ENCODE data around the gene SHISA6.

Gene SHISA6

DNA sequence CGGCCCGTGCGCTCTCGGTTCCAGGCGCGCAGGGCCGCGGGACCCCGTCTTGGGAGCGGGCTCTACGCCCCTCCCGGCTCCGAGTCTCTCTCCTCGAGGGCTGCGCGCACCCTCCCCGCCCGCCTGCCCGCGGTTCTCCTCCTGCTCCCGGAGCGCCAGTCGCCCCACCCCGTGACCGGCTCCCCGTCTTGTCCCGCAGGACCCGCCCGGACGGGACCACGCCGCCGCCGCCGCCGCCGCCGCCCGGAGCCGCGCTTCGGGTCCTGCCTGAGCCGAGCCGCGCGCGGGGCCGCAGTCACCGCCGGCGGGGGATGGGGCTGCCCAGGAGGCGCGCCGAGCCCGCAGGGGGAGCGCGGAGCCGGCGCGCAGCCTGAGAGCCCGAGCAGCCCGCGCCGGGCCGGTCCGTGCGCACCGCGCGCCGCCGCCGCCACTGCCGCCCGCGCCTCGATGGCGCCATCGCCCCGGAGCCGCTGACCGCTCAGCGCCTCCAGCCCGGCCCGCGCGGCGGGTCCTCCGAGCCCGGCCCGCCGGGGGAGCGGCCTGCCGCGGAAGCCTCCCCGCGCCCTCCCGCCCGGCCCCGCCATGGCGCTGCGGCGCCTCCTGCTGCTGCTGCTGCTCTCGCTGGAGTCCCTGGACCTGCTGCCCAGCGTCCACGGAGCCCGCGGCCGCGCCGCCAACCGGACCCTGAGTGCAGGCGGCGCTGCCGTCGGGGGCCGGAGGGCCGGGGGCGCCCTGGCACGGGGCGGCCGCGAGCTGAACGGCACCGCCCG is at the start of gene SHISA6:
SHISA6 (plus strand) TSS at position 373 of the 770 bp plus-strand sequence.
- DNase-seq (ENCODE audit: low read depth): no peak

DNA sequence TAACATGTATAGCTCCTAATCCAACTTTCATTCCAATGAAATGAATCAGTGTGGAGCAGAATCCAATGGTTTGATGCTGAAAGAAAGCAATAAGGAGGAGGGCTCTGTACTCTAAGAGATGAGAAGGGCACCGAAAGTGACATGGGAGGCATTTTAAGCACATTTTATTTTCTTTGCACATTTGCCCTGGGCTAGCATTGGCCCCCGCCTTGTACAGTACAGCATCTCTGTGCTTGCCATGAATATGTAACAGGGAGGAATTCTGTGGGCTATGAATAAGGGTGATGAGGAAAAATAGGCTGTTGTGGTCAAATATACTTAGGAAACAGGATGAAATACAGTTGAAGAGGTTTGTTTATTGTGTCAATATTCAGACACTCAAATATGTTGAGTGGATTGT is 45.2 kb upstream of the SHISA6 start:
- no peak for DNase-seq (ENCODE audit: low read depth)

DNA sequence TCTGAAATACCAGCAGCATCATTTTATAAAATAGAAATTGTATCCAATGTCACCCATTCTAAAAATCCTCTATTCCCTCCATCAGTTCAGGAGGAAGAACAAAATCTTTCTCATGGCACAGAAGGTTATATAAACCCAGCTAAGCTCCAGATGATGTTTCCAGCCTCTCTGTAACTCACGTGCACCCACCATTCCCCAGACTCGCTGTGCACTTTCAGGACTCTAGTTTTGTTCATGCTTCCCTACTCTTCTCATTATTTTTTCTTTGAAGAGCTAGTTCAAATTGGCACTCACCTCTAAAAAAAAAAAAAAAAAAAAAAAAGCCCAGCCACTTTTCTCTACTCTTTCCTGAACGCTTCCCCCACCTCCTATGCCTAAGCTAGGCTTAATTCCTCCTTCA is 36.0 kb upstream of the SHISA6 start:
- no peak for DNase-seq (ENCODE audit: low read depth)

DNA sequence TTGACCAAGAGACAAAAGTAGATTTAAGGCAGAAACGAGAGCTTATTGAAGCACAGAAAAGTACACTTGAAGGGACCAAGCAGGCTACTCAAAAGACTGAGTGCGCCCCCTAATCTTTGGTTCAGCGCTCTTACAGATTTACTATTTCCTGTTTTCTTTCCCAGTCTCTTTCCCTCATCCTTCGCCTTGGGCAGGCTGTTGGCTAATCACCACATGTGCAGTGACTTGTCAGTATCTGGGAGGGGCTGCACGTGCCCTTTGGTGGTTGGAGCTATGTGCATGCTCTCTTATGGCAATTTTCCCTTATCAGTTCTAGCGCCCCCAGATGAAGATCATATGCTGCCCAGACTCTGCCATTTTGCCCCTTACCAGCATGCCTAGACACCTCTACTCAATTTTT is 35.4 kb upstream of the SHISA6 start:
- DNase-seq (ENCODE audit: low read depth): no peak

DNA sequence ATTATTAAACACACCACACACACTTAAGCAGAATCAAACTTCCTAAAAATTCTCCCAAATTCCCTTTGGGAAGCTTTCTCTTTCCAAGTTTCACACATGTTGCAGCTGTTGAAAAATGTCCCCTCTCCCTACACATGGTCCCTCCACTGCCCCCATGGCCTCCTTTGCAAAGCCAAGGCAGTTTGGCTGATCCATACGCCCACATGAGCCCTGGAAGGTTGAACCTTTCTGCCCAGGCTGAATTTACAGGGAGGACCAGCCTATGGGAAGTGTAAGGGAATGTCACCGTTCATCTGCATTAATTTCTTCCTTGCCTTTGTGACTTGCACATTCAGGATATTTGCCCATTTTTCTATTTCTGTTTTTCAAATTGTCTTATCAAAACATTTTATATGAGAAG is 31.1 kb upstream of the SHISA6 start:
- no peak for DNase-seq (ENCODE audit: low read depth)

DNA sequence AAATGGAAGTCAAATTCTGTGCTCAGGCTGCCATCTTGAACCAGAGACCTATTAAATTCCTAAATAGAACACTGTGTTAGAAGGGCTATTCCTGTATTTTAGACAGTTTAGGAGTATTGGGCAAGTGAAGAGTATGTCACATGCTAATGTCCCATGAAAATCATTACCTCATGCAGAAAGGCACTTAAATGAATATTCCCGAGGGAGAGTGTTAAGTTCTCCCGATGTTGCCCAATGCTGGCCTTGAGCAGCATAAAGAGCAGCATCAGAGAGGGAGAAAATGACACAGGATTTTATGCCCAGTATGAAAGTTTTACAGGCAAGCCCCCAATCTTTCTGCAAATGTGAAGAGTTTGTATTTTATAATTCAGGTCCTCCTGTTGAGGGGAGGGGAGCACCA is 28.2 kb upstream of the SHISA6 start:
- DNase-seq (ENCODE audit: low read depth): no peak

DNA sequence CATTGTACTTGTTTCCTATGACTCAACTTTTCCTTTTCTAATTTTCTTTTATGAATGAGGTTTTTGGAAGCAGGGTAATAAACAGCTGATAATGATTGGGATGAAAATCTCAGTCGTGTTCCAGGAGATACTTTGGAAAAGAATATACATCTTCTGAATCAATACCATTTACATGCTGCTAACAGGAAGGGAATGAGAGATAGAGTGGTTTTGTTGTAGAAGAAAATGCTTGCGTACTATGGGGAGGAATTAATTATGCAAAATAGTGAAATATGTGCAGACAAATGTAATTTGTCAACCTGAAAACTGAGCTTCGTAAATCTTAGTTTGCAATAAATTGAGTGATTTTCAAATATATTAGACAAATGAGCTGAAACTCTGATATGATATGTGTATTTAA is 24.0 kb upstream of the SHISA6 start:
- no peak for DNase-seq (ENCODE audit: low read depth)

DNA sequence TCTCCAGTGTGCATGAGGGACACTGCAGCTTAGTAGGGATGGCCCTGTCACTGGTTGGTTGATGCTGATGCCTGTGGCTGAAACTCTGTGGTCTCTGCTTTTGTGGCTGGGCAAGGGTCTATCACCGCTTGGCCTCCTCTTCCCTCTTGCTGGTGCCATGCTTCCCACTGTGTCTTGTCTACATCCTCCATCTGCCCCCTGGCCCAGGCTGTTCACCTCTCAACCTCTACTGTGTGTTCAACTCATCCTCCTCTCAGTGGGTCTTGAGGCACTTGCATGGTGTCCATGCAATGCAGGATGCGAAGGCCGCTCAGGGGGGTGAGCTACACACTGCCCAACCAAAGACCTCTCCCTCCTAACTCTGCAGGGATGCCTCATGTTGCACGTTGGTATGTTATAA is 19.8 kb upstream of the SHISA6 start:
- DNase-seq (ENCODE audit: low read depth): no peak

DNA sequence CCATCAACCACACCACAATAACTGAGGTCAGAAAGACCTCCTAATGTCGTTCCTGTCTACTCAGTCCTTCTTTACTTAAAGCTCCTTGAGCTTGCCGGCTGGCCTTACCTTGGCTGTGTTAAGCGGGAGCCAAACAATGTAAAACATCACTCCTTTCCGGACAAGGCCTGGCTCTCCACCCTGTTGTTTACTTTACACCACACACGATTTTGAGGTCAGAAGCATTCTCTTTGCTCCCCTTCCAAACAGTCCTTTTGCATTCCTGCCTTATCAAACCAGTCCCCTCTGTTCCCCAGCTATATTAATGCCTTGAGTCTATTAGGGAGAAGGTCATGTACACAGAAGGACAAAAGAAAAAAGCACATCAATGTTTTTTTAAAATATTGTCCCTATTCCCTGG is 19.3 kb upstream of the SHISA6 start:
- DNase-seq (ENCODE audit: low read depth): no peak

DNA sequence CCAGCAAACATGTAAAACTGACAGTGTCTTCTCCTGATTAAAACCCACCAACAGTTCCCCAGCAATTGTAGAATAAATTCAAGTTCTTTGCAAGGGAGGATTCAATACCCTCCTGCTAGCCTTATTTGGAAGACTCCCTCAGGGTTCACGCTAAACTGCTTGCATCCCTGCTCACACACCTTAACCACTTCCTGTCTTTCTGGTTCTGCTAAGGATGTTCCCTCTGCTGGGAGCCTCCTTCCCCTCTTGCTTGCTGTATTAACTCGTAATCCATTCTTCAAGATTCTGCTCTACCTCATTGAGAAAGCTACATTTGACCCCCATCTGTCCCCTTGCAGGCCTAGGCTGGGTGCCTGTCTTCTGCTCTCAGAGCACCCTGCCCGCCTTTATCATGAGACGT is 2.3 kb upstream of the SHISA6 start:
- DNase-seq (ENCODE audit: low read depth): no peak

DNA sequence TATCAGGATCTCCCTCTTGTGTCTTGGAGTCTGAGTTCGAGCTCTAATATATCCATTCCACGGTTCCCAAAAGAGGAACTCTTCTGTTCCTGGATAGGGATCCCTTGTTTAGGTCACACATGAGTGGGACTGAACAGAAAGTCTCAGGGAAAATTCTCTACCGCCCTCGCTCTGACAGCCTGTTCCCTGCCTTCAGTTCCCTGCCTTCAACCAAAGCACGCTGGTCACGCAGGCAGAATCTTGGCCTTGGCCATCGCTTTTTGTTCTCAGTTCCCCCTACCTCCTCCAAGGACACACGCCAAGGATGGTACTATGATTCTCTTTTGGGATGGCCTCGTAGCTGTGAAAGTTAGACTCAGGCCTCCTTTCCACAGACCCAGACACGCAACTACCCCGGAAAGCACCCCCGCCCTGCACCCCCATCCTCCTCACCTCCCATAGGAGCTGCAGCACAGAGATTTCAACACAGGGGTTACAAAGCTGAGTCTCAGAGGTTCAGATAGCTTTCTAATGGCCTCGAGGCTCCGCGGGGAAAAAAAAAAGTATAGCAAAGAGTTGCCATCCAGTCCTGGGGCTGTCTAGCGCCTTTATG is 1.5 kb upstream of the SHISA6 start:
- DNase-seq (ENCODE audit: low read depth): no peak

DNA sequence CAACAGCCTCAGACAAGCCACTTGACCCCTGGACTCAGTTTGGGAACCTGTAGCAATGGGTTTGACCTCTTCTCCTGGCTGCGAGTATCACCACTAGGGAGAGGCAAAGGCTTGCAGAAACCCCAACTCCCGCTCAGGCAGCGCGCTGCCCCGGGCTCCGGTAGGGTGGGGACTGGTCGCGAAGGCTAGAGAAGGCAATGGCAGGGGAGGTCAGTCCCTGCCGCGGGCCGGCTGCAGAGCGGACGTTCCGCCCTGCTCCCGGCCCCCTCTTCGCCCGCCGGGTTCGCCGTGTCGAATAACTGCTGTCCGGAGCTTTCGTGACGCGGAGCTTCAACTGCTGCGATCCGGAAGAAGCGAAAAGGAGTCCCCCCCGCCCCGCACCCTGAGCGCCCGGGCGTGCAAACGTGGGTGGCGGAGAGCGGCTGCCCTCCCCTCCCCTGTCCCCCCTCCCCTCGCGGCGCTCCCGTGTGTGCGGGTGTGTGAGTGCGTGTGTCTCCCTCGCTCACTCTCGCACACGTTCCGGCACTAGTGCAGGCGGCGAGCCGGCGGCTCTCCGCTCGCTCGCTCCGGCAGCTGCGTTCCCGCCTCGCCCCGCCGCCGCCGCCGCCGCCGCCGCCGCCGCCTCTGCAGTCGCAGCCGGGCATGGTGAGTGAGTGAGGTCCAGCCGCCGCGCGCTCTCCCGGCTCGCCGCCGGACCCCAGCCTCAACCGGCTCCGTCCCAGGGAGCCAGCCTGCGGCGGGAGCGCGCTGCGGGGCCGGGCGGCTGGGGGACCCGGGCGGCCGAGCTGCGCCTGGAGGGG is 772 bp upstream of the SHISA6 start:
- no peak for DNase-seq (ENCODE audit: low read depth)

DNA sequence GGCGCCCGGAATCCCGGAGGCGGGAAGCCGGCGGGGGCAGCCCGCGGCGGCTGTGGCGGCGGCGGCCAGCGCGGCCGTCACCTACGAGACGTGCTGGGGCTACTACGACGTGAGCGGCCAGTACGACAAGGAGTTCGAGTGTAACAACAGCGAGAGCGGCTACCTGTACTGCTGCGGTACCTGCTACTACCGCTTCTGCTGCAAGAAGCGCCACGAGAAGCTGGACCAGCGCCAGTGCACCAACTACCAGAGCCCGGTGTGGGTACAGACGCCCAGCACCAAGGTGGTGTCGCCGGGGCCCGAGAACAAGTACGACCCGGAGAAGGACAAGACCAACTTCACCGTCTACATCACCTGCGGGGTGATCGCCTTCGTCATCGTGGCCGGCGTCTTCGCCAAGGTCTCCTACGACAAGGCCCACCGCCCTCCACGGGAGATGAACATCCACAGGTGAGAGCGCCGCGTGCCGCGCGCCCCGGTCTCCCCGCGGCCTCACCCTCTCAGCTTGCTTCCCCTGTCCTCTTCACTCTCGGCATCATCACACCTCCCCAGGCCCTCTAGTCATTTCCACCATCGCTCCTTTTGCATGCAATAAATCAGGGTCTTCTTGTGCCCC is 706 bp downstream of the SHISA6 start:
- no peak for DNase-seq (ENCODE audit: low read depth)

DNA sequence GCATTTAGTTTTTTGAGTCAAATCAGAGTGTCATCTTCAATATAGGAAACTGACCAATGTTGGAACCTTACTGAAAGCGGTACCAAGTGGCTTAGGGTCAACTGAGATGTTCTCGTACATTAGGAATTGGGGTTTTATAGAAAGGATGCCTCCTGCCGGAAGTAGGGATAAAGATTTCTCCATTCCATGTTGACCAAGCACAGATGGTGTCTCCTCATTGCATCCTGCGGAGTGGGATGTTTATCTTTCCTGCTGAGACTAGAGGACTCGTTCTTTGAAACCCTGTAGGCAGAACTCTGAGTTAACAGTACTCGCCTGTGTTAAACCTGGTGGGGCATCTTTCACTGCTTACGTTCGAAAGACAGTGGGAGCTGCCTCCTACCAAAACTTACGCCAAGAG is 1.4 kb downstream of the SHISA6 start:
- no peak for DNase-seq (ENCODE audit: low read depth)

DNA sequence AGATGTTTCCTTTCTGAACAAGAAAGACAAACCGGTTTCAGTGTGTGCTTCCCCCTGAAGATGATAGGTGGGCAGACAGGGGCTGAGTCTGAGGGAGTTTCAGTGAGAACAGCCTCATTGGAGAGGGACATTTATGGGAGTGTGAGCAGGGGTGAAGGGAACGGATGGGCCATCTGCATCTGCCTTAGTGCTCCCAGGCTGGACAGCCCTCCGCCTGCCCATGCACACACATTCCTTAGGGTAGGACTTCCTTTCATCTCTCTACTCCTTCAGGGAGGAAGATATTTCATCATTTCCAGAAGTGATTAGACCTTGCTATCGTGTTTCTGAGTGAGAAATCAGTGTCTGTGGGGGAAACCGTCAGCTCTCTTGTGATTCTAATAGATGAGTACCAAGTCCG is 3.8 kb downstream of the SHISA6 start:
- no peak for DNase-seq (ENCODE audit: low read depth)

DNA sequence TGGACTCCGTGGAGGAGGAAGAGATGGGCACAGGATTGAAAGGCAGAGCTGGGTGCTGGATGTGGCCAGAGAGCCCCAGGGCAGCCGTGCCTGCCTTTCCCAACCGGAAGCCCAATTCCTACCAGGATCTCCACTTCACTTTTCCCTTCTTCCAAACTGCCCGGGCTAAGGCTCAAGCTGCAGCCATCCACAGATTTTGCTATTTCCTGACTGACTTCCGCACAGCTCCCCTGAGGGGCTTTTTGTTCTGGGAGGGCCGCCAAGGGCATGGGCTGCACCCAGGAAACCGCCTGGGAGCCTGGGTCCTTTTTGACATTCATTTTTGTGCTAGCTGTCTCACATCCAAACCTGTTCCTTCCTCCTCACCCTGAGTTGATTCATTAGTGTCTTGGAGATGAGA is 4.2 kb downstream of the SHISA6 start:
- no peak for DNase-seq (ENCODE audit: low read depth)

DNA sequence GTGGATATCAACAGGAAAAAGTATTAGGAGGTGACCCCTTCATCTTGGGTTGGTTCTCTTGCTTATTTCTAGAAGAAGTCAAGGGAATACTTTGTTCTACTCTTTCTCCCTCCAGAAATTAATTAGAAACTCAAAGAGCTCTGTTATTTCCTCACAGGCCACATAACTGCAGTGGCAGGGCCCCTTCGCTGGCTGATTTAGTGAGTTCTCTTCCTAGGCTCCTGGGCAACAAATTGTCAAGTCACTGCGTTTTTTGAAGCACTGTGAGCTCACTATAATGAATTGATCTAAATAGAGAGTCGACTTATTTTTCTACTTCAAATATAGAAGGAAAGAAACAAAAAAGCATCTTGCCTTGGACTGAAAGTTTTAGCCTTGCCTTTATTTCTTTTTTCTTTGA is 4.8 kb downstream of the SHISA6 start:
- no peak for DNase-seq (ENCODE audit: low read depth)

DNA sequence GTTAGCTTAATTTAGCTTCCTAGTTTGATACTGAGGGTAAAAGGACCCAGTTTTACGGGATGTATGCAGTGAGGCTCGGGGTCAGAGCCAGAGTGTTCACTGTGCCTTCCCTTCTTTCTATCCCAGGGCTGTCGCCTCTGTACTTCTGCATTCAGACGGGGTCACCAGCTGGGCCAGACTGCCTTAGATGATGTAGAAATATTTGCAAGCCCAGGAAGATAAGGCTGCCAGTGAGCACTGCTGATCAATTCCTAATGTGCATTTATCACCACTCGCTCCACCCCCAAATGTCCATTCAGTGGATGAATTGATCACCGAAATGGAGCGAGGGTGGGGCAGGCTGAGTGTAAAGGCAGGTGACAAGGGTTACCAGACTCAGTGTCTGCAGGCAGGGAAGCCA is 9.1 kb downstream of the SHISA6 start:
- DNase-seq (ENCODE audit: low read depth): no peak

DNA sequence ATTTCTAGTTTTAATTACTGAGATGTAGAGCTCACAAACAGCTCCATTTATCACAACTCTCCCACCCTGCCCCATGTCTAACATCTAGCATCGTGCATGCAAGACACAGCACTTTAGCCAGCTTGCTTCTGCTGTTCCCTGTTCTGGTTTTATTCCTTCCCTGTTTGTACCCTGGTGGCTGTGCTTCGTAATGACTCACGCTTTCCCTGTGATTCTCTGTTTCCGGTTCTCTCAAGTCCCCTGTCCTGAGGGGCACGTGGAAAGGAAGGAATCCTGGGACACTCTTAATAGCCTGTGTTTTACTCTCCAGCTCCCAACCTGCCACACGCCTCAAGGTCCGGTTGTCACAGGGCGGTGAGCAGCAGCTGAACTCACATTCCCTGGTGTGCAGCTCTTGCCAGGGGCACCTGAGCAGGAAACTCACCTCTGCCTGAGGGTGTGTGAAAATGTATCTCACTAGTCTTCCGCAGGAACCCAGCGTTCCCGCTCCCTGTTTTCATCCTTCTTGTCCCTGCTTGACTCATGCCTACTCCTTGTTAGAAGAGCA is 10.6 kb downstream of the SHISA6 start:
- DNase-seq (ENCODE audit: low read depth): no peak

DNA sequence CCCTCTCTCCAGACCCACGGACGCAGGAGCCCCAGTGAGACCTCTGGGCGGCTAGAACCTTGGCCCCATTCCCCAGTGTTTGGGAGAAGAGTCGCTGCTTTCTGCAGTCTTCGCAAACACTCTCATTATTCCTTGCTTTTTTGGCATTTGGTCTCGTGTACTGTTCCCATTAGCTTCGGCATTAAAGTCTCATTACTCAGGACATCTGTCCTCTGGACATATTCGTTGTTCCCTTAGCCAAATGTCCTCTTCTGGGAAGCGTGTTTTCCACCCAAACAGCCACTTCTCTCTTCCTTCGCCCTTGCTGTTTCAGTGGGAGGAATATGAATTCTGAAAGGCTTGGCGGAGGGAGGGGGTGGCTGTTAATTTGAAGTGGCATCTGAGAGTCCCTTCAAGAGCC is 11.1 kb downstream of the SHISA6 start:
- DNase-seq (ENCODE audit: low read depth): no peak

DNA sequence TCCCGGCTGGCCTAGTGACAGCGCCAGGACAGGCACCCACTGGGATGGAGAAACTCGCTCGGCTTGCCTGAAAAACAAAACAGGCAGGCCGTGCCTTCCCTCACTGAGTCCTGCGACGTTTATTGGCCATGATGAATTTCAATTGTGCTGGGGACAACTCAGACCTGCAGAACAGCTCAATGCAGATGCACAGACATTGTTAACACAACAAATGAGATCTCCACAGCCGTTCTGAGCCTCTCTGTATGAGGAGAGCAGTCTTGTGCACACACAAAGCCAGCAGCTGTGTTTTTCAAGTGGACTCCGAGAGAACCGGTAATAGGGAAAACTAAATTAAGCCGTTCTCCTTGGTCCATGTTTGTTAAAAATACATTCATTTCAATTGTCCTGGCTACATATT is 15.9 kb downstream of the SHISA6 start:
- no peak for DNase-seq (ENCODE audit: low read depth)

DNA sequence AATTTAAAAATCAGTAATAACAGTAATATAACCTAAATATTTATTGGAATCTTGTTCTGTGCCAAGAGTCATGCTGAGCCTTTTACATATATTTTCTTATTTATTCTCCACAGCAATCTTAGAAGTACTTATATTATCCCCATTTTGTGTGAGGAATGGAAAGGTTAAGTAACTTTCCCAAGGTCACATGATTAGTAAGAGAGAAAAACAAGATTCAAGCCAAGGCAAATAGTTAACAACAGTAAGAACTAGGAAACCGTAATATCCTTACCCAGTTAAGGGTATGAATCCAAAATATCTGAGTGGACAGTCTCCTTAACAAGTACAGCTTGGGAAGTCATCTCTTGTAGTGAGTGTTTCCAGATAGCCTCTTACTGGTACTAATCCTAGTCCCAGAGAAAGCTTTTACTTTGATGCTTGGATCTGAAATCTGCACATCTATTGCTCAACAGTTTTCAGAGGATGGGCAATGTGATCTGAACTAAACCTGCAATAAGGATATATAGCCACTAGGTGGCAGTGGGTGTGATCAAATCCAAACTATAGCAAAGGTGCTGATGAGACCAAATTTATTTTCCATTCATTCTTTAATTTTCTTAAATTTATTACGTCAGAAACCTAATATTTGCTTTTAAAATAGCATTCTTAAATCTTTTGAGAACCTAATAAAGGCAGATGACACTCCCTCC is 23.3 kb downstream of the SHISA6 start:
- DNase-seq (ENCODE audit: low read depth): no peak
